Testis (tissue), 2 donors: ENCODE data around the gene KRTAP5-7.

Source experiments
- POLR2A ChIP-seq: fragments of 450-650 bp; IDR thresholded peaks from one replicate; pipeline ENCODE4 v1.6.1; 2017; ENCODE audit warnings: antibody characterized with exemption, mild to moderate bottlenecking, moderate library complexity
- TF ChIP-seq, protein P1 (sequence below), 3 experiments: fragments of 450-650 bp in 2 of 3; fragments of 200-600 bp in 1 of 3; sonication (generic) in 1 of 3; IDR thresholded peaks; one replicate each; pipeline ENCODE4 v1.5.1; 2016 to 2019; ENCODE audit warnings: antibody characterized with exemption in 3 of 3, mild to moderate bottlenecking in 2 of 3, moderate library complexity in 1 of 3

DNA sequence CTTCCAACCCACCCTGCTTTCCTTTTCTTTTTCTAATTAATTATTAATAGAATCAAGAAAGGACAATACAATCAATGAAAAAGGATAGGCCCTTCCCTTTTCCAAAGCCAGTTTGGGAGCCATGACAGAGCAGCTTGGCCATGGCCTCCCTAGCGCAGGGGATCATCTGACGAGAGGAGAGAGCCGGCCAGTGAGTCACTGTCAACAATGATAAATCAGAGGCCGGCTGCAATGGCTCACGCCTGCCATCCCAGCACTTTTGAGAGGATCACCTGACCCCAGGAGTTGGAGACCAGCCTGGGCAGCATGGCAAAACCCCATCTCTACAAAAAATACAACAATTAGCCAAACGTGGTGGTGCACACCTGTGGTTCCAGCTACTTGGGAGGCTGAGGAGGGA is 27.5 kb upstream of the KRTAP5-7 start:
- TF ChIP-seq, protein P1, sequence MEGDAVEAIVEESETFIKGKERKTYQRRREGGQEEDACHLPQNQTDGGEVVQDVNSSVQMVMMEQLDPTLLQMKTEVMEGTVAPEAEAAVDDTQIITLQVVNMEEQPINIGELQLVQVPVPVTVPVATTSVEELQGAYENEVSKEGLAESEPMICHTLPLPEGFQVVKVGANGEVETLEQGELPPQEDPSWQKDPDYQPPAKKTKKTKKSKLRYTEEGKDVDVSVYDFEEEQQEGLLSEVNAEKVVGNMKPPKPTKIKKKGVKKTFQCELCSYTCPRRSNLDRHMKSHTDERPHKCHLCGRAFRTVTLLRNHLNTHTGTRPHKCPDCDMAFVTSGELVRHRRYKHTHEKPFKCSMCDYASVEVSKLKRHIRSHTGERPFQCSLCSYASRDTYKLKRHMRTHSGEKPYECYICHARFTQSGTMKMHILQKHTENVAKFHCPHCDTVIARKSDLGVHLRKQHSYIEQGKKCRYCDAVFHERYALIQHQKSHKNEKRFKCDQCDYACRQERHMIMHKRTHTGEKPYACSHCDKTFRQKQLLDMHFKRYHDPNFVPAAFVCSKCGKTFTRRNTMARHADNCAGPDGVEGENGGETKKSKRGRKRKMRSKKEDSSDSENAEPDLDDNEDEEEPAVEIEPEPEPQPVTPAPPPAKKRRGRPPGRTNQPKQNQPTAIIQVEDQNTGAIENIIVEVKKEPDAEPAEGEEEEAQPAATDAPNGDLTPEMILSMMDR (IDR thresholded peaks at IDR 0.05) = no peak
- no peak for TF ChIP-seq POLR2A
